HEK293 (cell line): ENCODE measurements around the gene TMEM198.

Source experiments
- CTCF ChIA-PET: fragments of 350-600 bp; formaldehyde crosslinking; extraction: SDS; loops from one replicate; lab custom pipeline; 2021; ENCODE audit warnings: antibody characterized with exemption; lab: Yijun Ruan, JAX
- POLR2A ChIA-PET: fragments of 300-600 bp; formaldehyde crosslinking; extraction: SDS; loops from one replicate; lab custom pipeline; 2020; ENCODE audit warnings: antibody characterized with exemption, inconsistent platforms; lab: Yijun Ruan, JAX
- H3K27ac ChIP-seq: fragments of 200-500 bp; sonication (Bioruptor generic); 2 replicates; pipeline ENCODE4 v1.5.1; 2014; ENCODE audit warnings: low read depth, low read length, control low read depth, inconsistent platforms; ENCODE audit errors: extremely low read depth
- H3K36me3 ChIP-seq, 2 experiments: fragments of 200-500 bp in 1 of 2; sonication (Bioruptor generic) in 1 of 2; 1 replicate in 1 of 2; 2 replicates in 1 of 2; pipeline ENCODE4 v1.5.1; 2014 to 2017; ENCODE audit warnings: inconsistent platforms in 2 of 2, low read length in 2 of 2; ENCODE audit not compliant: control insufficient read depth in 2 of 2, insufficient read depth in 1 of 2
- H3K4me1 ChIP-seq: fragments of 200-500 bp; sonication (Bioruptor generic); 2 replicates; pipeline ENCODE4 v1.5.1; 2014; ENCODE audit warnings: mild to moderate bottlenecking, low read length, inconsistent platforms; ENCODE audit not compliant: control insufficient read depth, insufficient read depth
- H3K4me3 ChIP-seq: 2 replicates; pipeline ENCODE4 v1.5.1; 2011; ENCODE audit warnings: low read depth, mild to moderate bottlenecking, control low read depth, low read length, moderate library complexity
- H3K9me3 ChIP-seq: fragments of 200-500 bp; sonication (Bioruptor generic); 2 replicates; pipeline ENCODE4 v1.5.1; 2014; ENCODE audit warnings: low read depth, low read length, inconsistent platforms; ENCODE audit not compliant: control insufficient read depth, insufficient read depth
- GLIS2 ChIP-seq: fragments of 450-650 bp; formaldehyde crosslinking; IDR thresholded peaks from 2 replicates; pipeline ENCODE4 v1.5.1; 2016; ENCODE audit warnings: missing biosample characterization, missing genetic modification characterization
- SALL2 ChIP-seq: fragments of 450-650 bp; formaldehyde crosslinking; IDR thresholded peaks from 2 replicates; pipeline ENCODE4 v1.5.0; 2017; ENCODE audit warnings: missing biosample characterization, mild to moderate bottlenecking, missing genetic modification characterization, borderline replicate concordance
- TCF7L2 ChIP-seq: IDR thresholded peaks from 2 replicates; pipeline ENCODE4 v1.6.1; 2011; ENCODE audit warnings: low read depth, mild to moderate bottlenecking, inconsistent platforms, low read length, moderate library complexity, borderline replicate concordance
- ZBTB8A ChIP-seq: fragments of 450-650 bp; formaldehyde crosslinking; IDR thresholded peaks from 2 replicates; pipeline ENCODE4 v1.5.1; 2016; ENCODE audit warnings: missing biosample characterization, missing genetic modification characterization
- ZNF175 ChIP-seq: fragments of 450-650 bp; formaldehyde crosslinking; IDR thresholded peaks from 2 replicates; pipeline ENCODE4 v1.5.1; 2016; ENCODE audit warnings: missing biosample characterization, missing genetic modification characterization
- ZNF292 ChIP-seq: fragments of 450-650 bp; formaldehyde crosslinking; IDR thresholded peaks from 2 replicates; pipeline ENCODE4 v1.5.1; 2016; ENCODE audit warnings: low read depth, missing biosample characterization, missing genetic modification characterization, borderline replicate concordance
- ZNF544 ChIP-seq: fragments of 450-650 bp; formaldehyde crosslinking; IDR thresholded peaks from 2 replicates; pipeline ENCODE4 v1.5.0; 2017; ENCODE audit warnings: missing biosample characterization, missing genetic modification characterization
- ZNF747 ChIP-seq: fragments of 450-650 bp; formaldehyde crosslinking; IDR thresholded peaks from 2 replicates; pipeline ENCODE4 v1.5.1; 2016; ENCODE audit warnings: missing biosample characterization, missing genetic modification characterization
- ZNF776 ChIP-seq: fragments of 450-650 bp; formaldehyde crosslinking; IDR thresholded peaks from 2 replicates; pipeline ENCODE4 v1.5.0; 2017; ENCODE audit warnings: missing biosample characterization, missing genetic modification characterization, borderline replicate concordance
- ZNF843 ChIP-seq: fragments of 450-650 bp; formaldehyde crosslinking; IDR thresholded peaks from 2 replicates; pipeline ENCODE4 v1.5.1; 2016; ENCODE audit warnings: missing biosample characterization, missing genetic modification characterization
- TF ChIP-seq, protein P1 (sequence below): fragments of 450-650 bp; formaldehyde crosslinking; IDR thresholded peaks from 2 replicates; pipeline ENCODE4 v1.5.1; 2016; ENCODE audit warnings: missing biosample characterization, missing genetic modification characterization
- TF ChIP-seq, protein P2 (sequence below): fragments of 450-650 bp; formaldehyde crosslinking; IDR thresholded peaks from 2 replicates; pipeline ENCODE4 v1.5.1; 2016; ENCODE audit warnings: missing biosample characterization, missing genetic modification characterization
- TF ChIP-seq, protein P3 (sequence below): fragments of 450-650 bp; formaldehyde crosslinking; IDR thresholded peaks from 2 replicates; pipeline ENCODE4 v1.5.1; 2016; ENCODE audit warnings: missing biosample characterization, missing genetic modification characterization, borderline replicate concordance
- TF ChIP-seq, protein P4 (sequence below): fragments of 450-650 bp; formaldehyde crosslinking; conservative IDR thresholded peaks from 2 replicates; pipeline ENCODE4 v1.5.1; 2016; ENCODE audit warnings: low read depth, missing biosample characterization, missing genetic modification characterization
- TF ChIP-seq, protein P5 (sequence below): sonication (generic); formaldehyde crosslinking; IDR thresholded peaks from 2 replicates; pipeline ENCODE4 v1.8.1; 2022; ENCODE audit warnings: mild to moderate bottlenecking, moderate library complexity, missing genetic modification reagents

Gene TMEM198

DNA sequence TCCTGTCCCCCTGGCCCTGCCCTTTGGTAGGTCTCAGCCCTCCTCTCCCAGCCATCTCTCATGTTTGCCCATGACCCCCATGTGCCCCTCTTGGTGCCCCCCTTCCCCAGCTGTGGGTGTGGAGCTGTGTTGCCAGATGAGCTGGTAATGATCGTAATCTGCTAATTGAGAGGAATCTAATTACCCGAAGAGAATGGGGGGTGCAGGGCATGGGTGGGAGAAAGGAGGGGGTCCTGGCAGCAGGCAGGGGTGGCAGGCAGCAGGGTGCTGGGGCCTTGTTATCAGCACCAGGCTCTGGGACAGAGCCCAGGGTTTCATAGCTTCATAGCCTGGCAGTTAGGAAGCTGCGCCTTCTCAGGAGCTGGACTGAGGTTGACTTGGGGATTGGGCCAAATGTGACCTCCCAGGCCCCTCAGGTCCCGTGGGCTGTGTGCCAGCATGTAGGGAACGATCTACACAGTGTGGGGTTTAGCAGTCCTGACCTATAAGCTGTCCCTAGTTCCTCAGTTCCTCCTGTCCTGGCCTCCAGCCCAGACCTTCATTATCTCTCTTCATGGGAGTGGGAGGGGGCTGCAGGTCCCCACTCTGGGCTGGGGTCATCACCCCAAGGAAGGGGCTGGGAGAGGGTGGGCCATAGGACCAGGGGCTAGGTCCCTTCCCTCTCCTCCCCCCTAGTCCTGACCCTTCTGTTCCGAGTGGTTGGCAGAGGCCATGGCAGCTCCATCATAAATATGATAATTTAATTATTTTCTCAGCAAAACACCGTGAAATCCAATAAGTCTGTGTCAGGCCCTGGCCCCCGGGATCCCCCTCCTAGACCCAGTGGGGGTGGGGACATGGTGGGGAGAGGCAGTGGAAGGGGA is 36.0 kb upstream of the TMEM198 start:
- Histone ChIP-seq H3K9me3 (no peaks in the 10 kb centered on the region), H3K36me3 (peaks cover 0 to 45% of the 10 kb centered on the region in 2 experiments; a peak in 2 of 3 replicates), H3K4me1 (peaks cover 2% of the 10 kb centered on the region), H3K4me3 (no peak overlapping the region), H3K27ac (no peak overlapping the region)
- TF ChIP-seq GLIS2 (tag by site-specific recombination) (peak; percentile 38; the same call in 1 of the 2 replicates), ZNF747 (tag by site-specific recombination) (no peak)
- TF ChIP-seq, protein P1, sequence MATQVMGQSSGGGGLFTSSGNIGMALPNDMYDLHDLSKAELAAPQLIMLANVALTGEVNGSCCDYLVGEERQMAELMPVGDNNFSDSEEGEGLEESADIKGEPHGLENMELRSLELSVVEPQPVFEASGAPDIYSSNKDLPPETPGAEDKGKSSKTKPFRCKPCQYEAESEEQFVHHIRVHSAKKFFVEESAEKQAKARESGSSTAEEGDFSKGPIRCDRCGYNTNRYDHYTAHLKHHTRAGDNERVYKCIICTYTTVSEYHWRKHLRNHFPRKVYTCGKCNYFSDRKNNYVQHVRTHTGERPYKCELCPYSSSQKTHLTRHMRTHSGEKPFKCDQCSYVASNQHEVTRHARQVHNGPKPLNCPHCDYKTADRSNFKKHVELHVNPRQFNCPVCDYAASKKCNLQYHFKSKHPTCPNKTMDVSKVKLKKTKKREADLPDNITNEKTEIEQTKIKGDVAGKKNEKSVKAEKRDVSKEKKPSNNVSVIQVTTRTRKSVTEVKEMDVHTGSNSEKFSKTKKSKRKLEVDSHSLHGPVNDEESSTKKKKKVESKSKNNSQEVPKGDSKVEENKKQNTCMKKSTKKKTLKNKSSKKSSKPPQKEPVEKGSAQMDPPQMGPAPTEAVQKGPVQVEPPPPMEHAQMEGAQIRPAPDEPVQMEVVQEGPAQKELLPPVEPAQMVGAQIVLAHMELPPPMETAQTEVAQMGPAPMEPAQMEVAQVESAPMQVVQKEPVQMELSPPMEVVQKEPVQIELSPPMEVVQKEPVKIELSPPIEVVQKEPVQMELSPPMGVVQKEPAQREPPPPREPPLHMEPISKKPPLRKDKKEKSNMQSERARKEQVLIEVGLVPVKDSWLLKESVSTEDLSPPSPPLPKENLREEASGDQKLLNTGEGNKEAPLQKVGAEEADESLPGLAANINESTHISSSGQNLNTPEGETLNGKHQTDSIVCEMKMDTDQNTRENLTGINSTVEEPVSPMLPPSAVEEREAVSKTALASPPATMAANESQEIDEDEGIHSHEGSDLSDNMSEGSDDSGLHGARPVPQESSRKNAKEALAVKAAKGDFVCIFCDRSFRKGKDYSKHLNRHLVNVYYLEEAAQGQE (tag by site-specific recombination), result peak; percentile 82
- ChIA-PET CTCF (interaction anchor here (0.5 to 9.5 kb wide), 4 partner anchors 10 to 105 kb away, joined by 3 to 150 read pairs (median 70); partner anchors contain the start of gene GMPPA), POLR2A (interaction anchor here (1.5 kb wide), 1 partner anchor 9 kb away, joined by 12 read pairs; the partner anchor contains the start of gene GMPPA)

DNA sequence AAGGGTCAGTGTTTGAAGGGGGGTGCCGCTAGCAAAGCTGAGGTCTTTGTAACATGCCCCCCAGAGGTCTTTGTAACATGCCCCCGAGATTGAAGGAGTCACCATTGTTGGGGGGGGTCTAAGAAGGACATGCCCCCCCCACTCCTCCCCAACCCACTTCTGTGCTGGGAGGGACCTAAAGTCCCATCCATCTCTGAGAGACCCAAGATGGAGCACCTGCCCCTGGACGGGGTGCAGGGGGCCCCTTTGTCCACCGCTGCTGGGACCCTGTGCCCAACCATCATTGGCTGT is 35.4 kb upstream of the TMEM198 start:
- Histone ChIP-seq H3K4me1 (peaks cover 2% of the 10 kb centered on the region), H3K4me3 (no peak overlapping the region), H3K27ac (no peak overlapping the region), H3K36me3 (peaks cover 0 to 42% of the 10 kb centered on the region in 2 experiments; a peak in 2 of 3 replicates), H3K9me3 (no peaks in the 10 kb centered on the region)
- CTCF ChIA-PET, result interaction anchor here (0.5 to 9.5 kb wide), 6 partner anchors 10 to 232 kb away, joined by 3 to 150 read pairs (median 8); partner anchors contain the start of gene GMPPA
- POLR2A ChIA-PET, result interaction anchor here (1.5 kb wide), 1 partner anchor 10 kb away, joined by 12 read pairs; the partner anchor contains the start of gene GMPPA
- no peak for TF ChIP-seq SALL2 (tag by site-specific recombination)
- TF ChIP-seq, protein P2, sequence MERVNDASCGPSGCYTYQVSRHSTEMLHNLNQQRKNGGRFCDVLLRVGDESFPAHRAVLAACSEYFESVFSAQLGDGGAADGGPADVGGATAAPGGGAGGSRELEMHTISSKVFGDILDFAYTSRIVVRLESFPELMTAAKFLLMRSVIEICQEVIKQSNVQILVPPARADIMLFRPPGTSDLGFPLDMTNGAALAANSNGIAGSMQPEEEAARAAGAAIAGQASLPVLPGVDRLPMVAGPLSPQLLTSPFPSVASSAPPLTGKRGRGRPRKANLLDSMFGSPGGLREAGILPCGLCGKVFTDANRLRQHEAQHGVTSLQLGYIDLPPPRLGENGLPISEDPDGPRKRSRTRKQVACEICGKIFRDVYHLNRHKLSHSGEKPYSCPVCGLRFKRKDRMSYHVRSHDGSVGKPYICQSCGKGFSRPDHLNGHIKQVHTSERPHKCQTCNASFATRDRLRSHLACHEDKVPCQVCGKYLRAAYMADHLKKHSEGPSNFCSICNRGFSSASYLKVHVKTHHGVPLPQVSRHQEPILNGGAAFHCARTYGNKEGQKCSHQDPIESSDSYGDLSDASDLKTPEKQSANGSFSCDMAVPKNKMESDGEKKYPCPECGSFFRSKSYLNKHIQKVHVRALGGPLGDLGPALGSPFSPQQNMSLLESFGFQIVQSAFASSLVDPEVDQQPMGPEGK, result peak; percentile 27; the same call in 1 of the 2 replicates
- no peak for TF ChIP-seq ZBTB8A (tag by site-specific recombination)
- TF ChIP-seq ZNF776 (tag by site-specific recombination), result no peak
- TF ChIP-seq ZNF843 (tag by site-specific recombination), result no peak
- TF ChIP-seq TCF7L2, result no peak
- TF ChIP-seq, protein P3, sequence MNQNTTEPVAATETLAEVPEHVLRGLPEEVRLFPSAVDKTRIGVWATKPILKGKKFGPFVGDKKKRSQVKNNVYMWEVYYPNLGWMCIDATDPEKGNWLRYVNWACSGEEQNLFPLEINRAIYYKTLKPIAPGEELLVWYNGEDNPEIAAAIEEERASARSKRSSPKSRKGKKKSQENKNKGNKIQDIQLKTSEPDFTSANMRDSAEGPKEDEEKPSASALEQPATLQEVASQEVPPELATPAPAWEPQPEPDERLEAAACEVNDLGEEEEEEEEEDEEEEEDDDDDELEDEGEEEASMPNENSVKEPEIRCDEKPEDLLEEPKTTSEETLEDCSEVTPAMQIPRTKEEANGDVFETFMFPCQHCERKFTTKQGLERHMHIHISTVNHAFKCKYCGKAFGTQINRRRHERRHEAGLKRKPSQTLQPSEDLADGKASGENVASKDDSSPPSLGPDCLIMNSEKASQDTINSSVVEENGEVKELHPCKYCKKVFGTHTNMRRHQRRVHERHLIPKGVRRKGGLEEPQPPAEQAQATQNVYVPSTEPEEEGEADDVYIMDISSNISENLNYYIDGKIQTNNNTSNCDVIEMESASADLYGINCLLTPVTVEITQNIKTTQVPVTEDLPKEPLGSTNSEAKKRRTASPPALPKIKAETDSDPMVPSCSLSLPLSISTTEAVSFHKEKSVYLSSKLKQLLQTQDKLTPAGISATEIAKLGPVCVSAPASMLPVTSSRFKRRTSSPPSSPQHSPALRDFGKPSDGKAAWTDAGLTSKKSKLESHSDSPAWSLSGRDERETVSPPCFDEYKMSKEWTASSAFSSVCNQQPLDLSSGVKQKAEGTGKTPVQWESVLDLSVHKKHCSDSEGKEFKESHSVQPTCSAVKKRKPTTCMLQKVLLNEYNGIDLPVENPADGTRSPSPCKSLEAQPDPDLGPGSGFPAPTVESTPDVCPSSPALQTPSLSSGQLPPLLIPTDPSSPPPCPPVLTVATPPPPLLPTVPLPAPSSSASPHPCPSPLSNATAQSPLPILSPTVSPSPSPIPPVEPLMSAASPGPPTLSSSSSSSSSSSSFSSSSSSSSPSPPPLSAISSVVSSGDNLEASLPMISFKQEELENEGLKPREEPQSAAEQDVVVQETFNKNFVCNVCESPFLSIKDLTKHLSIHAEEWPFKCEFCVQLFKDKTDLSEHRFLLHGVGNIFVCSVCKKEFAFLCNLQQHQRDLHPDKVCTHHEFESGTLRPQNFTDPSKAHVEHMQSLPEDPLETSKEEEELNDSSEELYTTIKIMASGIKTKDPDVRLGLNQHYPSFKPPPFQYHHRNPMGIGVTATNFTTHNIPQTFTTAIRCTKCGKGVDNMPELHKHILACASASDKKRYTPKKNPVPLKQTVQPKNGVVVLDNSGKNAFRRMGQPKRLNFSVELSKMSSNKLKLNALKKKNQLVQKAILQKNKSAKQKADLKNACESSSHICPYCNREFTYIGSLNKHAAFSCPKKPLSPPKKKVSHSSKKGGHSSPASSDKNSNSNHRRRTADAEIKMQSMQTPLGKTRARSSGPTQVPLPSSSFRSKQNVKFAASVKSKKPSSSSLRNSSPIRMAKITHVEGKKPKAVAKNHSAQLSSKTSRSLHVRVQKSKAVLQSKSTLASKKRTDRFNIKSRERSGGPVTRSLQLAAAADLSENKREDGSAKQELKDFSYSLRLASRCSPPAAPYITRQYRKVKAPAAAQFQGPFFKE, result no peak
- TF ChIP-seq ZNF175 (tag by site-specific recombination), result no peak
- TF ChIP-seq, protein P4, sequence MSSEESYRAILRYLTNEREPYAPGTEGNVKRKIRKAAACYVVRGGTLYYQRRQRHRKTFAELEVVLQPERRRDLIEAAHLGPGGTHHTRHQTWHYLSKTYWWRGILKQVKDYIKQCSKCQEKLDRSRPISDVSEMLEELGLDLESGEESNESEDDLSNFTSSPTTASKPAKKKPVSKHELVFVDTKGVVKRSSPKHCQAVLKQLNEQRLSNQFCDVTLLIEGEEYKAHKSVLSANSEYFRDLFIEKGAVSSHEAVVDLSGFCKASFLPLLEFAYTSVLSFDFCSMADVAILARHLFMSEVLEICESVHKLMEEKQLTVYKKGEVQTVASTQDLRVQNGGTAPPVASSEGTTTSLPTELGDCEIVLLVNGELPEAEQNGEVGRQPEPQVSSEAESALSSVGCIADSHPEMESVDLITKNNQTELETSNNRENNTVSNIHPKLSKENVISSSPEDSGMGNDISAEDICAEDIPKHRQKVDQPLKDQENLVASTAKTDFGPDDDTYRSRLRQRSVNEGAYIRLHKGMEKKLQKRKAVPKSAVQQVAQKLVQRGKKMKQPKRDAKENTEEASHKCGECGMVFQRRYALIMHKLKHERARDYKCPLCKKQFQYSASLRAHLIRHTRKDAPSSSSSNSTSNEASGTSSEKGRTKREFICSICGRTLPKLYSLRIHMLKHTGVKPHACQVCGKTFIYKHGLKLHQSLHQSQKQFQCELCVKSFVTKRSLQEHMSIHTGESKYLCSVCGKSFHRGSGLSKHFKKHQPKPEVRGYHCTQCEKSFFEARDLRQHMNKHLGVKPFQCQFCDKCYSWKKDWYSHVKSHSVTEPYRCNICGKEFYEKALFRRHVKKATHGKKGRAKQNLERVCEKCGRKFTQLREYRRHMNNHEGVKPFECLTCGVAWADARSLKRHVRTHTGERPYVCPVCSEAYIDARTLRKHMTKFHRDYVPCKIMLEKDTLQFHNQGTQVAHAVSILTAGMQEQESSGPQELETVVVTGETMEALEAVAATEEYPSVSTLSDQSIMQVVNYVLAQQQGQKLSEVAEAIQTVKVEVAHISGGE, result no peak
- TF ChIP-seq GLIS2 (tag by site-specific recombination), result peak; percentile 33; the same call in 1 of the 2 replicates
- TF ChIP-seq ZNF292 (tag by site-specific recombination), result no peak
- TF ChIP-seq, protein P5, sequence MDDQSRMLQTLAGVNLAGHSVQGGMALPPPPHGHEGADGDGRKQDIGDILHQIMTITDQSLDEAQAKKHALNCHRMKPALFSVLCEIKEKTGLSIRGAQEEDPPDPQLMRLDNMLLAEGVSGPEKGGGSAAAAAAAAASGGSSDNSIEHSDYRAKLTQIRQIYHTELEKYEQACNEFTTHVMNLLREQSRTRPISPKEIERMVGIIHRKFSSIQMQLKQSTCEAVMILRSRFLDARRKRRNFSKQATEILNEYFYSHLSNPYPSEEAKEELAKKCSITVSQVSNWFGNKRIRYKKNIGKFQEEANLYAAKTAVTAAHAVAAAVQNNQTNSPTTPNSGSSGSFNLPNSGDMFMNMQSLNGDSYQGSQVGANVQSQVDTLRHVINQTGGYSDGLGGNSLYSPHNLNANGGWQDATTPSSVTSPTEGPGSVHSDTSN (CRISPR knock-in tag), result no peak
- TF ChIP-seq ZNF544, result no peak
